ENCODE results near the gene GRK3. TPM values are rescaled to one million over a fixed set of nuclear protein-coding genes. Genes with fewer than 3 reads are reported as not detected.

GRK3 gene
- total RNA-seq, 1 donor from 2014 or later: 34.3 TPM

DNA sequence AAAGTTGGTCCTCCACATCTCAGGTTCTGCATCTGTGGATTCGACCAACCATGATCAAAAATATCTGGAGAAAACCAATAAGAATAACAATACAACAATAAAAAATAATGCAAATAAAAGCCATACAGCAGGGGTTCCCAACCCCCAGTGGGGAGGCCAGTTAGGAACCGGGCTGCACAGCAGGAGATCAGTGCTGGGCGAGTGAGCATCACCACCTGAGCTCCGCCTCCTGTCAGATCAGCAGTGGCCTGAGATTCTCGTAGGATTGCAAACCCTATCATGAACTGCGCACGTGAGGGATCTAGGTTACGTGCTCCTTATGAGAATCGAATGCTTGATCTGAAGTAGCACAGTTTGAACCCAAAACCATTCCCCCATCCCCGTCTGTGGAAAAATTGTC lies 152.2 kb downstream of the GRK3 start:
- Histone ChIP-seq H3K27me3 (ENCODE audit: low read depth) (no peaks in the 10 kb centered on the region), H3K9me3 (no peaks in the 10 kb centered on the region), H3K36me3 (peaks cover 58% of the 10 kb centered on the region), H3K4me3 (no peak overlapping the region), H3K27ac (no peak overlapping the region), H3K4me1 (no peaks in the 10 kb centered on the region)
- TF ChIP-seq, protein P1, sequence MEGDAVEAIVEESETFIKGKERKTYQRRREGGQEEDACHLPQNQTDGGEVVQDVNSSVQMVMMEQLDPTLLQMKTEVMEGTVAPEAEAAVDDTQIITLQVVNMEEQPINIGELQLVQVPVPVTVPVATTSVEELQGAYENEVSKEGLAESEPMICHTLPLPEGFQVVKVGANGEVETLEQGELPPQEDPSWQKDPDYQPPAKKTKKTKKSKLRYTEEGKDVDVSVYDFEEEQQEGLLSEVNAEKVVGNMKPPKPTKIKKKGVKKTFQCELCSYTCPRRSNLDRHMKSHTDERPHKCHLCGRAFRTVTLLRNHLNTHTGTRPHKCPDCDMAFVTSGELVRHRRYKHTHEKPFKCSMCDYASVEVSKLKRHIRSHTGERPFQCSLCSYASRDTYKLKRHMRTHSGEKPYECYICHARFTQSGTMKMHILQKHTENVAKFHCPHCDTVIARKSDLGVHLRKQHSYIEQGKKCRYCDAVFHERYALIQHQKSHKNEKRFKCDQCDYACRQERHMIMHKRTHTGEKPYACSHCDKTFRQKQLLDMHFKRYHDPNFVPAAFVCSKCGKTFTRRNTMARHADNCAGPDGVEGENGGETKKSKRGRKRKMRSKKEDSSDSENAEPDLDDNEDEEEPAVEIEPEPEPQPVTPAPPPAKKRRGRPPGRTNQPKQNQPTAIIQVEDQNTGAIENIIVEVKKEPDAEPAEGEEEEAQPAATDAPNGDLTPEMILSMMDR (IDR thresholded peaks at IDR 0.05): no peak
- ATAC-seq (no peak), DNase-seq (no peak)
- intact Hi-C loops (cut with DNase I): no loop called here

DNA sequence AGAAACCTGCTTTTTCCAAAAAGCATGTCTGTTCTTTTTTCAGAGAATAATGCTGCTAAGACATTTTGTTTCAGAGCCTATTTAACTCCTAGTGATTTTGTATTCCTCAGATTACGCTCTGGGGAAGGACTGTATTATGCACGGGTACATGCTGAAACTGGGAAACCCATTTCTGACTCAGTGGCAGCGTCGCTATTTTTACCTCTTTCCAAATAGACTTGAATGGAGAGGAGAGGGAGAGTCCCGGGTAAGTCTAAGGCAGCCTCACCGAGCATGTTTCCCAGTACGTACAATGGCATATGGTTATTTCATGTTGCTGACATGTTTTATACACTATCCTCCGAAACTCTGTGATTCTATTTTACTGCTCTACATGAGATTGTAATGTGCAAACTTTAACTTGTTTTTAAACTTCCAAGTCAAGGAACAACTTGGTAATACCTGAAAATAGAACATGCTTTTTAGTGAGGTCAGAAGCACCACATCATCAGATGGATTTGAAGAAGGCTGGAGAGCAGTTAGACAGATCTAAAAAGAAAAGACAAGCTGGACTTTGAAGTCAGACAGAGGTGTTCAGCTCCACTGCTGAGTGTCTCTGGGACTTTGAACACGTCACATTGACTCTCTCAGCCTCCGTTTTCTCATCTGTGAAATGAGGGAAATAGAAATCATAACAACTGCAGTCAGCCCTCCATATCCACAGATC lies 153.8 kb downstream of the GRK3 start:
- DNase-seq (no peak), ATAC-seq (no peak)
- Histone ChIP-seq H3K4me1 (no peaks in the 10 kb centered on the region), H3K9me3 (no peaks in the 10 kb centered on the region), H3K4me3 (no peak overlapping the region), H3K27ac (no peak overlapping the region), H3K27me3 (ENCODE audit: low read depth) (no peaks in the 10 kb centered on the region), H3K36me3 (peaks cover 56% of the 10 kb centered on the region)
- TF ChIP-seq, protein P1 (IDR thresholded peaks at IDR 0.05): no peak
- intact Hi-C loops (cut with DNase I): no loop called here

DNA sequence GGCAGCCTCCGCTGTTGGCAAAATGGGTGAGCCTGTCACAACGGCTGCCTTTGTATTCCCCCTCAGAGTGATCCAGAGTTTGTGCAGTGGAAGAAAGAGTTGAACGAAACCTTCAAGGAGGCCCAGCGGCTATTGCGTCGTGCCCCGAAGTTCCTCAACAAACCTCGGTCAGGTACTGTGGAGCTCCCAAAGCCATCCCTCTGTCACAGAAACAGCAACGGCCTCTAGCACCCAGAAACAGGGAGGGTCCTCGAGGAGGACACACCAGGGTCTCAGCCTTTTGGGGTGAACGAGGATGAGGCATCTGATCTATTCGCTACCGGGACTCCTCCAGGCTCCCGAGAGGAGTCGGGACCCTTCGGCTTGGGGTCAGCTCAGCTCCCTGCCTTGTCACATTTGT lies 157.7 kb downstream of the GRK3 start:
- no peaks in the 10 kb centered on the region for H3K9me3 ChIP-seq
- TF ChIP-seq, protein P1 (IDR thresholded peaks at IDR 0.05): no peak
- H3K4me1 ChIP-seq: no peaks in the 10 kb centered on the region
- peaks cover 33% of the 10 kb centered on the region for H3K36me3 ChIP-seq
- no peak overlapping the region for H3K27ac ChIP-seq
- intact Hi-C loops (cut with DNase I): no loop called here
- H3K27me3 ChIP-seq (ENCODE audit: low read depth): no peaks in the 10 kb centered on the region
- H3K4me3 ChIP-seq: no peak overlapping the region
- ATAC-seq: no peak
- DNase-seq: no peak

DNA sequence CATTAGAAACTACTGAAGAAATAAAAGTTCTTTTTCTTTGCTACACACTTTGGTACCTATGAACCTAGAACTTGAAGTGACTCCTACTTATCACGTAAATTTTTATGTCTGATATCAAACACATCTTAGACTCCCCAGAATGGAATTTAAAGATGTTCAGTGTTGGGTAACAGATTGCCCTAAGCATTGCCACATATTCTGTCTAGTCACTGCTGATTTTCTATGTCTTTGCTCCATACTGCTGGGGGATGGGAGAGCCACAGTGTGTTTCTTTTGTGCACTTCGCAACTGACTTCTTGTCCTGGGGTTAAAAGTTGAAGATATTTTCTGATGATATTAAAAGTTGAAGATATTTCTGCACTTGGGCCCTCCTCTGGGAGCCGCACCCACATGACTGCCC lies 158.2 kb downstream of the GRK3 start:
- no peak for ATAC-seq
- no peak for DNase-seq
- no peaks in the 10 kb centered on the region for H3K27me3 ChIP-seq (ENCODE audit: low read depth)
- no peak overlapping the region for H3K27ac ChIP-seq
- TF ChIP-seq, protein P1 (IDR thresholded peaks at IDR 0.05): no peak
- intact Hi-C loops (cut with DNase I): no loop called here
- H3K36me3 ChIP-seq: peaks cover 32% of the 10 kb centered on the region
- H3K4me1 ChIP-seq: no peaks in the 10 kb centered on the region
- H3K4me3 ChIP-seq: no peak overlapping the region
- no peaks in the 10 kb centered on the region for H3K9me3 ChIP-seq

DNA sequence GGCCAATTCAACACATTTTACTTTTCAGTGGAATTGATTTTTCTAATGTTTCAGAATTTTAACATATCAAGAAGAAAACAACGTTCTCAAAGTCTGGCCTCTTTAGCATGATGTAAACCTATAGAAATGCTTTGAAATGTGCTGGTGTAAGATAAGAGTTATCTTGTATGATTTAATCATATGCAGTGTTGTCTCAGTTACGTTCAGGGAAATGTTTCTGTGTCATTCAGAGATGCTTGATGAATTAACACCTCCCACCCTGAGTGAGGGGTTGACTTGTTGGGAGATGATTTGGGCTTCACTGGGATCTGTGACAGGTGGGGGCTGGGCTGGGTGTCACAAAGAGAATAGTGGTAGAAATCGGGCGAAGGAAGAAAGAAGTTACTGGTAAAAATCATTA lies 161.8 kb downstream of the GRK3 start:
- intact Hi-C loops (cut with DNase I): no loop called here
- TF ChIP-seq, protein P1 (IDR thresholded peaks at IDR 0.05): no peak
- DNase-seq (no peak), ATAC-seq (no peak)
- Histone ChIP-seq H3K27ac (no peak overlapping the region), H3K9me3 (no peaks in the 10 kb centered on the region), H3K4me1 (no peaks in the 10 kb centered on the region), H3K27me3 (ENCODE audit: low read depth) (no peaks in the 10 kb centered on the region), H3K36me3 (peaks cover 18% of the 10 kb centered on the region), H3K4me3 (no peak overlapping the region)

Data from lower lobe of right lung (tissue), 2 donors.